ENCODE results near the gene PDIA6. TPM values are rescaled to one million over a fixed set of nuclear protein-coding genes. Genes with fewer than 3 reads are reported as not detected.

Gene PDIA6
- total RNA-seq, 2 experiments from 2014 or later, result 127 to 136 TPM

Other genes starting within 250 kb of the PDIA6 start
- 10 to 100 TPM; 24.8 to 28.2 TPM for gene NOL10, start 122.8 kb downstream of the PDIA6 start, total RNA-seq
- gene ATP6V1C2, start 91.2 kb downstream of the PDIA6 start, total RNA-seq, result not detected
- gene KCNF1, start 99.1 kb upstream of the PDIA6 start, total RNA-seq, result not detected